Measurements from ENCODE around the gene GLI2.

- TF ChIP-seq, protein P1, sequence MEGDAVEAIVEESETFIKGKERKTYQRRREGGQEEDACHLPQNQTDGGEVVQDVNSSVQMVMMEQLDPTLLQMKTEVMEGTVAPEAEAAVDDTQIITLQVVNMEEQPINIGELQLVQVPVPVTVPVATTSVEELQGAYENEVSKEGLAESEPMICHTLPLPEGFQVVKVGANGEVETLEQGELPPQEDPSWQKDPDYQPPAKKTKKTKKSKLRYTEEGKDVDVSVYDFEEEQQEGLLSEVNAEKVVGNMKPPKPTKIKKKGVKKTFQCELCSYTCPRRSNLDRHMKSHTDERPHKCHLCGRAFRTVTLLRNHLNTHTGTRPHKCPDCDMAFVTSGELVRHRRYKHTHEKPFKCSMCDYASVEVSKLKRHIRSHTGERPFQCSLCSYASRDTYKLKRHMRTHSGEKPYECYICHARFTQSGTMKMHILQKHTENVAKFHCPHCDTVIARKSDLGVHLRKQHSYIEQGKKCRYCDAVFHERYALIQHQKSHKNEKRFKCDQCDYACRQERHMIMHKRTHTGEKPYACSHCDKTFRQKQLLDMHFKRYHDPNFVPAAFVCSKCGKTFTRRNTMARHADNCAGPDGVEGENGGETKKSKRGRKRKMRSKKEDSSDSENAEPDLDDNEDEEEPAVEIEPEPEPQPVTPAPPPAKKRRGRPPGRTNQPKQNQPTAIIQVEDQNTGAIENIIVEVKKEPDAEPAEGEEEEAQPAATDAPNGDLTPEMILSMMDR (IDR thresholded peaks at IDR 0.05) = no peak
- no peak for TF ChIP-seq POLR2A (IDR thresholded peaks at IDR 0.05; ENCODE audit: low read depth)
- TF ChIP-seq POLR2AphosphoS5 (IDR thresholded peaks at IDR 0.05) = peak in 1 of 2 donors; percentile 6
- TF ChIP-seq EP300 (IDR thresholded peaks at IDR 0.05) = no peak
These were observed 2.3 kb upstream of the GLI2 start for GRCh38 chr2:120733238-120733932.
